Kidney epithelial cell (primary cell): ENCODE data around the gene CDC42EP3. TPM values are rescaled to one million over a fixed set of nuclear protein-coding genes. Genes with fewer than 3 reads are reported as not detected.

Source experiments
- DNase-seq: peaks from one replicate; pipeline ENCODE4 v3.0.0-alpha.2; 2010; ENCODE audit warnings: low read depth
- H3K27me3 ChIP-seq: 2 replicates; pipeline ENCODE4 v1.6.0; 2011; ENCODE audit warnings: low read length; ENCODE audit not compliant: control insufficient read depth, insufficient read depth
- H3K36me3 ChIP-seq: 2 replicates; pipeline ENCODE4 v1.5.1; 2011; ENCODE audit warnings: low read length; ENCODE audit not compliant: control insufficient read depth, insufficient read depth
- H3K4me3 ChIP-seq: 2 replicates; pipeline ENCODE4 v1.5.1; 2011; ENCODE audit warnings: low read depth, mild to moderate bottlenecking, control low read depth, low read length
- CTCF ChIP-seq: IDR thresholded peaks from 2 replicates; pipeline ENCODE4 v1.5.1; 2011; ENCODE audit warnings: mild to moderate bottlenecking, moderate library complexity, low read length, control low read depth, inconsistent platforms; ENCODE audit not compliant: insufficient read depth, poor library complexity, severe bottlenecking
- total RNA-seq: library from RNA; depleted of rRNA; stranded (reverse); fragments of >200 nt; gene quantifications from 2 replicates; pipeline ENCODE4 v1.2.3, GENCODE V29; 2015

The CDC42EP3 gene, protein sequence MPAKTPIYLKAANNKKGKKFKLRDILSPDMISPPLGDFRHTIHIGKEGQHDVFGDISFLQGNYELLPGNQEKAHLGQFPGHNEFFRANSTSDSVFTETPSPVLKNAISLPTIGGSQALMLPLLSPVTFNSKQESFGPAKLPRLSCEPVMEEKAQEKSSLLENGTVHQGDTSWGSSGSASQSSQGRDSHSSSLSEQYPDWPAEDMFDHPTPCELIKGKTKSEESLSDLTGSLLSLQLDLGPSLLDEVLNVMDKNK
- total RNA-seq, result 68.7 and 76.3 TPM in 2 replicates

DNA sequence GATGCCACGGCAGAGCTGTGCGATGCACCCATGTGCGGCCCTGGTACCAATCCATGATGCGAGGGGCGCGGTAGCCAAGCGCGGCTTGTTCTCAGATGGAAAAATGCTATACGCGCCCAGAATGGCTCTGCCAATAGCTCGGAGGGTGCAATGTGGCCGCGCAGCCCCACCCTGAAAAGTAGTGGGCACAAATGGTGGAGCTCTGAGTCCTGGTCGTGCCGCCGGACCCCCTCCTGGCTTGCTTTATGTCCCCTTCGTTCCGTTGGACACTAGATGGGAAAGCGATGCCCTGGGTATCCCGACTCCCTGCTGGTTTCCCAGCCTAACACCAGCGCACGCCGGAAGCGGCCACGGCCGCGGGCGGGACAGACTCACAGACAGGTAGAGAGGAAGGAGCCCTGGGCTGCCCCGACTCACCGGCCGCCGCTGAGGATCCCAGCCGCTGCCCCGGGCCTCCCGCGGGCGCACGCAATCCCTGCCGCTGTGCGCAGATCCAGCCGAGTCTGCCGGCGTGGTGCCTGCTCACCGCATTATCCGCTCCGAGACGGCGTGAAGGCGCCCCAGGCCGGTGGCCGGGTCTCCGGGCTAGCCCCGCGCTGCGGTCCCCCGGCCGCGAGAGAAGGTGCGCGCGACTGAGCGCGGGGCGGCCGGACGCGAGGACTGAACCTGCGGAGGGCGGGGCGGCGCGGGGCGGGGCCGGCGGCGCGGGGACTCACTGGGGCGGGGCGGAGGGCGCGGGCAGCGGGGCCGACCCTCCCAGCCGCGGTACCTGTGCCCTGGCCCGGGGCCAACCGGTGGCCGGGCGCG is at the start of gene CDC42EP3:
Gene CDC42EP3 (minus strand): TSS at position 634 of the 807 bp plus-strand sequence. CDS start 25,055 bp downstream, outside the sequence.
- no peak for TF ChIP-seq CTCF
- no peaks in the 10 kb centered on the region for H3K36me3 ChIP-seq
- DNase-seq, result no peak
- no peaks in the 10 kb centered on the region for H3K27me3 ChIP-seq
- peak within 1 kb of the TSS; percentile 75 for H3K4me3 ChIP-seq

DNA sequence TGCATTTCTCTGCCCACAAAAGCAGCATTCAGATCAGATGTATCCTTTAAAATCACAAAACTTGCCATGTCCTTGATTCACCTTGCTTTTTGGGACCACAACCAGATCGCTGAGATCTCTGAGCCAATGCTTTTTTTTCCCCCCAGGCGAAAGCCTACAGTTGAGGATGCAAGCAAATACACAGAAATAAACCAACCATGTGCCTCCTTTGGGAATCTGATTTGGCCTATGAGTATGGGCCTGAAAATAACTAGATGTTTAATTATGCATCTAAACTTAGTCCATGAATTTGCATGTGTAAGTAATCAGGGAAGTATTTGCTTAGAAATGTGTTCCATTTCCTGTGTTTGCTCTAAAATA is 49.7 kb upstream of the CDC42EP3 start:
- Histone ChIP-seq H3K27me3 (no peaks in the 10 kb centered on the region), H3K4me3 (no peak overlapping the region), H3K36me3 (no peaks in the 10 kb centered on the region)
- no peak for DNase-seq
- TF ChIP-seq CTCF, result no peak

GRCh38 chr2:37720533-37721200 is 49.2 kb upstream of the CDC42EP3 start:
- no peak for DNase-seq
- H3K4me3 ChIP-seq, result no peak overlapping the region
- no peaks in the 10 kb centered on the region for H3K27me3 ChIP-seq
- no peak for TF ChIP-seq CTCF
- no peaks in the 10 kb centered on the region for H3K36me3 ChIP-seq

- Histone ChIP-seq H3K4me3 (no peak overlapping the region), H3K27me3 (no peaks in the 10 kb centered on the region), H3K36me3 (no peaks in the 10 kb centered on the region)
- no peak for DNase-seq
- TF ChIP-seq CTCF, result no peak
Measured at GRCh38 chr2:37718515-37719161, 47.2 kb upstream of the CDC42EP3 start.

GRCh38 chr2:37713258-37713700 is 41.8 kb upstream of the CDC42EP3 start:
- no peaks in the 10 kb centered on the region for H3K27me3 ChIP-seq
- peak; percentile 64 for DNase-seq
- no peaks in the 10 kb centered on the region for H3K36me3 ChIP-seq
- no peak overlapping the region for H3K4me3 ChIP-seq
- no peak for TF ChIP-seq CTCF
